Neural cell (in vitro differentiated cells): ENCODE measurements around the gene UBE2I. TPM values are rescaled to one million over a fixed set of nuclear protein-coding genes. Genes with fewer than 3 reads are reported as not detected.

Source experiments
- H2AFZ ChIP-seq: fragments of 200-600, 300-800 bp; sonication (generic), shearing (Covaris generic); 2 replicates; pipeline ENCODE4 v1.6.0; 2014; ENCODE audit warnings: low read depth, mild to moderate bottlenecking, antibody characterized with exemption, low read length, moderate library complexity
- H3F3A ChIP-seq: fragments of 200-600 bp; shearing (Covaris generic); 2 replicates; pipeline ENCODE4 v1.6.1; 2016; ENCODE audit warnings: mild to moderate bottlenecking, moderate library complexity, mixed read lengths, antibody characterized with exemption, low read length; ENCODE audit not compliant: insufficient read depth, poor library complexity, severe bottlenecking
- H3K27ac ChIP-seq: fragments of 200-600, 300-800 bp; sonication (generic), shearing (Covaris generic); 2 replicates; pipeline ENCODE4 v1.5.1; 2014; ENCODE audit warnings: mild to moderate bottlenecking, low read length, moderate library complexity
- H3K27me3 ChIP-seq: fragments of 300-800, 200-600 bp; sonication (generic), shearing (Covaris generic); 2 replicates; pipeline ENCODE4 v1.6.0; 2014; ENCODE audit warnings: mild to moderate bottlenecking, low read depth, low read length, moderate library complexity; ENCODE audit not compliant: insufficient read depth
- H3K36me3 ChIP-seq: fragments of 300-800, 200-600 bp; sonication (generic), shearing (Covaris generic); 2 replicates; pipeline ENCODE4 v1.5.1; 2014; ENCODE audit warnings: mild to moderate bottlenecking, antibody characterized with exemption, low read length, moderate library complexity; ENCODE audit not compliant: insufficient read depth
- H3K4me2 ChIP-seq: fragments of 300-800, 200-600 bp; sonication (generic), shearing (Covaris generic); 2 replicates; pipeline ENCODE4 v1.6.0; 2014; ENCODE audit warnings: mild to moderate bottlenecking, low read length
- H3K4me3 ChIP-seq: fragments of 300-800, 200-600 bp; sonication (generic), shearing (Covaris generic); 2 replicates; pipeline ENCODE4 v1.5.1; 2014; ENCODE audit warnings: mild to moderate bottlenecking, low read length, moderate library complexity
- H3K79me2 ChIP-seq: fragments of 200-600 bp; shearing (Covaris generic); replicated peaks from 2 replicates; pipeline ENCODE4 v1.6.0; 2014; ENCODE audit warnings: mild to moderate bottlenecking, low read length, moderate library complexity; ENCODE audit not compliant: insufficient read depth
- H3K9ac ChIP-seq: fragments of 300-800, 200-600 bp; sonication (generic), shearing (Covaris generic); 2 replicates; pipeline ENCODE4 v1.6.1; 2016; ENCODE audit warnings: mild to moderate bottlenecking, low read length, mixed read lengths
- H3K9me2 ChIP-seq: fragments of 200-600 bp; shearing (Covaris generic); 2 replicates; pipeline ENCODE4 v1.6.1; 2016; ENCODE audit warnings: mild to moderate bottlenecking, low read length, mixed read lengths; ENCODE audit not compliant: insufficient read depth
- H3K9me3 ChIP-seq: fragments of 200-600, 300-800 bp; sonication (generic), shearing (Covaris generic); 2 replicates; pipeline ENCODE4 v1.6.1; 2016; ENCODE audit warnings: mild to moderate bottlenecking, mixed run types, low read length, moderate library complexity, mixed read lengths
- H4K20me1 ChIP-seq: fragments of 200-600 bp; shearing (Covaris generic); 2 replicates; pipeline ENCODE4 v1.6.1; 2016; ENCODE audit warnings: mild to moderate bottlenecking, mixed run types; ENCODE audit not compliant: insufficient read depth
- EP300 ChIP-seq: fragments of 450-650 bp; conservative IDR thresholded peaks from 2 replicates; pipeline ENCODE4 v1.6.1; 2014; ENCODE audit warnings: antibody characterized with exemption, mild to moderate bottlenecking, moderate library complexity; ENCODE audit not compliant: poor library complexity, severe bottlenecking
- EZH2 ChIP-seq: fragments of 200-600, 300-800 bp; shearing (Covaris generic), sonication (generic); IDR thresholded peaks from 2 replicates; pipeline ENCODE4 v1.6.1; 2014; ENCODE audit warnings: antibody characterized with exemption, low read length, borderline replicate concordance, mild to moderate bottlenecking; ENCODE audit not compliant: insufficient read depth, poor library complexity, severe bottlenecking
- MXI1 ChIP-seq: fragments of 450-650 bp; conservative IDR thresholded peaks from 2 replicates; pipeline ENCODE4 v1.6.1; 2014; ENCODE audit warnings: antibody characterized with exemption, mild to moderate bottlenecking; ENCODE audit not compliant: poor library complexity, severe bottlenecking
- RAD21 ChIP-seq: fragments of 450-650 bp; conservative IDR thresholded peaks from 2 replicates; pipeline ENCODE4 v1.6.1; 2014; ENCODE audit warnings: antibody characterized with exemption, mild to moderate bottlenecking, moderate library complexity
- SMC3 ChIP-seq: fragments of 450-650 bp; conservative IDR thresholded peaks from 2 replicates; pipeline ENCODE4 v1.6.1; 2014; ENCODE audit warnings: antibody characterized with exemption, mild to moderate bottlenecking, moderate library complexity; ENCODE audit not compliant: poor library complexity
- TAF1 ChIP-seq: IDR thresholded peaks from 2 replicates; pipeline ENCODE4 v1.6.1; 2012; ENCODE audit warnings: low read depth
- polyA plus RNA-seq: library from polyadenylated mRNA; depleted of rRNA; stranded (reverse); fragments of >200 nt; gene quantifications from 2 replicates; pipeline ENCODE4 v1.2.3, GENCODE V29; 2014
- TF ChIP-seq, protein P1 (sequence below): fragments of 450-650 bp; IDR thresholded peaks from 2 replicates; pipeline ENCODE4 v1.5.1; 2014; ENCODE audit warnings: antibody characterized with exemption, mild to moderate bottlenecking, moderate library complexity; ENCODE audit not compliant: poor library complexity, severe bottlenecking
- TF ChIP-seq, protein P2 (sequence below): IDR thresholded peaks from 2 replicates; pipeline ENCODE4 v1.6.1; 2012; ENCODE audit warnings: borderline replicate concordance

UBE2I gene
- polyA plus RNA-seq, 1 donor from 2014 or later: 111 TPM

DNA sequence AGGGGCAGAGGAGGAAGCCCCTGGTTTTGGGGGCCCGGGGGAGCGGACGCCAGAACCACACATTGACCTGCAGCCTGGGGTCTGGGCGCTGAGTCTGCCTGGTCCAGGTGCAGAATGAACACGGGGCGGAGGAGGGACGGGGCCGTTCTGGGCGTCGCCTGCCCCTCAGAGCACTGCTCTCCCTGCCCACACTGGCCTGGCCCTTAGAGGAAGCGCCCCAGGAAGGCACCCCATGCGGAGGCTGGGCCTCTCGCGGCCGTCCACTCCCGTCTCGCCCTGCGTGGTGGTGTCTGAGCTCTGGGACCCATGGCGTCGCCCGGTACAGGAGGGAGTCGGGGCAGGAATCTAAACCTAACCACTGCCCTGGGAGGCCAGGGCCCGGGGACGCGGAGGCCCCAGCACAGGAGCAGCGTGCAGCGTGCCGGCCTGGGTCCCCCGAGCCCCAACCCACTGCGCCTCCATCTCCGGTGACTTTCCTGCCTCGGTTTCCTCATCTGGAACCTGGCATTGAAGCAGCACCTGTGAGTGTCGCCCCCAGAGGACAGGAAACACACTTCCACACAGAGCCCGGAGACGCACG lies 49.2 kb upstream of the UBE2I start:
- TF ChIP-seq, protein P1, sequence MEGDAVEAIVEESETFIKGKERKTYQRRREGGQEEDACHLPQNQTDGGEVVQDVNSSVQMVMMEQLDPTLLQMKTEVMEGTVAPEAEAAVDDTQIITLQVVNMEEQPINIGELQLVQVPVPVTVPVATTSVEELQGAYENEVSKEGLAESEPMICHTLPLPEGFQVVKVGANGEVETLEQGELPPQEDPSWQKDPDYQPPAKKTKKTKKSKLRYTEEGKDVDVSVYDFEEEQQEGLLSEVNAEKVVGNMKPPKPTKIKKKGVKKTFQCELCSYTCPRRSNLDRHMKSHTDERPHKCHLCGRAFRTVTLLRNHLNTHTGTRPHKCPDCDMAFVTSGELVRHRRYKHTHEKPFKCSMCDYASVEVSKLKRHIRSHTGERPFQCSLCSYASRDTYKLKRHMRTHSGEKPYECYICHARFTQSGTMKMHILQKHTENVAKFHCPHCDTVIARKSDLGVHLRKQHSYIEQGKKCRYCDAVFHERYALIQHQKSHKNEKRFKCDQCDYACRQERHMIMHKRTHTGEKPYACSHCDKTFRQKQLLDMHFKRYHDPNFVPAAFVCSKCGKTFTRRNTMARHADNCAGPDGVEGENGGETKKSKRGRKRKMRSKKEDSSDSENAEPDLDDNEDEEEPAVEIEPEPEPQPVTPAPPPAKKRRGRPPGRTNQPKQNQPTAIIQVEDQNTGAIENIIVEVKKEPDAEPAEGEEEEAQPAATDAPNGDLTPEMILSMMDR: no peak
- TF ChIP-seq EP300 (no peak), EZH2 (no peak), TAF1 (no peak), RAD21 (no peak)
- Histone ChIP-seq H3K36me3 (no peaks in the 10 kb centered on the region), H3K4me3 (no peak overlapping the region), H4K20me1 (no peaks in the 10 kb centered on the region), H3K9ac (no peak overlapping the region), H3K79me2 (no peaks in the 10 kb centered on the region), H3K27me3 (peaks cover 15% of the 10 kb centered on the region), H3K27ac (no peak overlapping the region), H3K4me2 (no peak overlapping the region), H3K9me3 (no peaks in the 10 kb centered on the region), H2AFZ (no peak overlapping the region), H3F3A (no peaks in the 10 kb centered on the region), H3K9me2 (no peaks in the 10 kb centered on the region)

DNA sequence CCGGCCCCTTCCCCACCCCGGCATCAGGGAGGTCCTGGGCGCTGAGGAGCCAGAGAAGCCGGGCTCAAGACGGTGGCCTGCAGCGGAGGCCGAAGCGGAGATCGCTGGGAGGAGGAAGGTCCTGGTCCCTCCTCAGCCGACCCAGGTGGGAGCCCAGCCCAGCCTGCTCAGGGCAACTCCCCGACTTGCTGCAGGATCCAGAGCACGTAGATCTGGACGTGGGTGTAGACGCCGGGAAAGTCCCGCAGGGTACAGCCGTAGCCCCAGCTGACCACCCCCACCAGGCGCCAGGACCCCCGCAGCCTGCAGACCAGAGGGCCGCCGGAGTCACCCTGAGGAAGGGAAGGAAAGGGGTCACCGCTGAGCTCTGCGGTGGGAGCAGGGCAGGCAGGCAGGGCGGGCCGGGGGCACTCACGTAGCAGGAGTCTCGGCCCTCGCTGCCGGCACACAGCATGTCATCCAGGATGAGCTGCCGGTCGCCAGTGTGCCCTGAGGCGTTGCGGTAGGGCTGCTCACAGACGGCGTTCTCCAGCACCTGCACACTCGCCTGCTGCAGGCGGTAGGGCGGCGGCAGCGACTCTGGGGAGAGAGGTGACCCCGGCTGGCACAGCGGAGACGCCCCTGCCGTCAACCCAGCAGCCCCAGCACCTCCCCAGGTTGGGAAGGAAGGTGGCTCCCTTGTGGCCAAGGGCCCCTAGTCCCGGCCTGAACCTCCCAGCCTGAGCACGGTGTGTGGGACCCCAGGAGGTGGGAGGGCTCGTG lies 48.1 kb upstream of the UBE2I start:
- Histone ChIP-seq H3K9me3 (no peaks in the 10 kb centered on the region), H3K79me2 (no peaks in the 10 kb centered on the region), H4K20me1 (no peaks in the 10 kb centered on the region), H3K27ac (no peak overlapping the region), H3K27me3 (peaks cover 15% of the 10 kb centered on the region), H3F3A (no peaks in the 10 kb centered on the region), H3K4me3 (no peak overlapping the region), H3K9ac (no peak overlapping the region), H3K4me2 (no peak overlapping the region), H3K36me3 (no peaks in the 10 kb centered on the region), H2AFZ (no peak overlapping the region), H3K9me2 (no peaks in the 10 kb centered on the region)
- TF ChIP-seq EZH2: no peak
- no peak for TF ChIP-seq RAD21
- no peak for TF ChIP-seq EP300

DNA sequence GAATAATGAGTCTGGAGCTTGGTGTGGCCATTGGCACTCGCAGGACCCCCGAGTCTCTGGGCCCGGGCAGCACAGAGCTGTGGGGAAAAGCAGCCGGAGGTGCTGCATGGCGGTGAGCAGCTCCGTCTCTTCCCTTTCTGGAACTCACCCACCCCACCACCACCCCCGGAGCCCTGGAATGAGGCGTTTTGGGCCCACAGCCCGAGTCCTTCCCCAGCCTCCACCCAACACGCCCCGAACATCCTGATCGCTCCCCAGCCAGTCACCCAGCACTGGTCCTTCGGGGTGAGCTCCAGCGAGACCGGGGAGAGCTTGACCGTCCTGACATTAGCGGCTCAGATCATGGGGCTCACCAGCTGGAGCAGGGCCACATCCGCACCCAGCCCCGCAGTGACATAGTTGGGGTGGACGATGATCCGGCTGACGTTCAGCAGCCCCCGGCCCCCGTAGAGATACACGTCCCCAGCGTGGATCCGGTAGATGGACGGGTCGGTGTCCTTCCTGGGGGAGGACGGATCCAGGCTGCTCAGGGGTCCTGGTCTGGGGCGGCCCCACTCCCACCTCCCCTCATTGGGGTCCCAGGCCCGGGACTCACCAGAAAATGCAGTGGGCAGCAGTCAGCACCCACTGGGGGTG lies 47.1 kb upstream of the UBE2I start:
- no peaks in the 10 kb centered on the region for H4K20me1 ChIP-seq
- H3K36me3 ChIP-seq: no peaks in the 10 kb centered on the region
- no peak overlapping the region for H3K9ac ChIP-seq
- no peak overlapping the region for H3K4me3 ChIP-seq
- H3K27me3 ChIP-seq: peaks cover 15% of the 10 kb centered on the region
- H2AFZ ChIP-seq: no peak overlapping the region
- no peaks in the 10 kb centered on the region for H3K9me3 ChIP-seq
- no peaks in the 10 kb centered on the region for H3K79me2 ChIP-seq
- no peak overlapping the region for H3K4me2 ChIP-seq
- no peaks in the 10 kb centered on the region for H3F3A ChIP-seq
- no peaks in the 10 kb centered on the region for H3K9me2 ChIP-seq
- TF ChIP-seq, protein P1: no peak
- TF ChIP-seq SMC3: no peak
- TF ChIP-seq EZH2: no peak
- TF ChIP-seq, protein P2, sequence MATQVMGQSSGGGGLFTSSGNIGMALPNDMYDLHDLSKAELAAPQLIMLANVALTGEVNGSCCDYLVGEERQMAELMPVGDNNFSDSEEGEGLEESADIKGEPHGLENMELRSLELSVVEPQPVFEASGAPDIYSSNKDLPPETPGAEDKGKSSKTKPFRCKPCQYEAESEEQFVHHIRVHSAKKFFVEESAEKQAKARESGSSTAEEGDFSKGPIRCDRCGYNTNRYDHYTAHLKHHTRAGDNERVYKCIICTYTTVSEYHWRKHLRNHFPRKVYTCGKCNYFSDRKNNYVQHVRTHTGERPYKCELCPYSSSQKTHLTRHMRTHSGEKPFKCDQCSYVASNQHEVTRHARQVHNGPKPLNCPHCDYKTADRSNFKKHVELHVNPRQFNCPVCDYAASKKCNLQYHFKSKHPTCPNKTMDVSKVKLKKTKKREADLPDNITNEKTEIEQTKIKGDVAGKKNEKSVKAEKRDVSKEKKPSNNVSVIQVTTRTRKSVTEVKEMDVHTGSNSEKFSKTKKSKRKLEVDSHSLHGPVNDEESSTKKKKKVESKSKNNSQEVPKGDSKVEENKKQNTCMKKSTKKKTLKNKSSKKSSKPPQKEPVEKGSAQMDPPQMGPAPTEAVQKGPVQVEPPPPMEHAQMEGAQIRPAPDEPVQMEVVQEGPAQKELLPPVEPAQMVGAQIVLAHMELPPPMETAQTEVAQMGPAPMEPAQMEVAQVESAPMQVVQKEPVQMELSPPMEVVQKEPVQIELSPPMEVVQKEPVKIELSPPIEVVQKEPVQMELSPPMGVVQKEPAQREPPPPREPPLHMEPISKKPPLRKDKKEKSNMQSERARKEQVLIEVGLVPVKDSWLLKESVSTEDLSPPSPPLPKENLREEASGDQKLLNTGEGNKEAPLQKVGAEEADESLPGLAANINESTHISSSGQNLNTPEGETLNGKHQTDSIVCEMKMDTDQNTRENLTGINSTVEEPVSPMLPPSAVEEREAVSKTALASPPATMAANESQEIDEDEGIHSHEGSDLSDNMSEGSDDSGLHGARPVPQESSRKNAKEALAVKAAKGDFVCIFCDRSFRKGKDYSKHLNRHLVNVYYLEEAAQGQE: no peak
- TF ChIP-seq EP300: no peak
- TF ChIP-seq MXI1: no peak
- no peak overlapping the region for H3K27ac ChIP-seq
